Hematopoietic multipotent progenitor cell treated with erythropoietin and hydrocortisone succinate and interleukin-3 and kit ligand, for 4 days (in vitro differentiated cells): Measurements from ENCODE around the gene LGALS14.
"Not testable (repeated sequence)": the region's sequence is repeated elsewhere in the genome, so short reads cannot be mapped to it uniquely, and the experiment has no call there.

Experiments
- DNase-seq: peaks from one replicate; pipeline ENCODE4 v3.0.0-alpha.2; 2015

LGALS14 gene

DNA sequence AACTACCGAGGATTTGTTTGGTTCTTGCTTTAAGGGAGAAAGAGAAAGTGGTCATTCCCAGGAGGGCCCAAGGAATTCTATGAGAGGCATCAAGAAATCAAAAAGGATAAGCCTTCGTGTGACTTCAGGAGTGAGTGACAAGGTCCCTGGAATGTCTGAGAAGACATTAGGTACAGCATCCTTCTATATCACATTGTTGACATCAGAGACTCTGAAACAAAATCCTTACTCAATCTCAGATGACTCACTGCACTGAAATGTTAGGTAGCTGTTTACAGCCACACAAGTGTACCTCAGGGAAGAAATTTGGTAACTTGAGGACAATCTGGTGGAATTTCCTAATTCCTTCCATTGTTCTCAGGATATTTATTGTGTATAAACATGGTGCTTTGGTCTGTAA is 7.9 kb upstream of the LGALS14 start:
- DNase-seq: no peak

DNA sequence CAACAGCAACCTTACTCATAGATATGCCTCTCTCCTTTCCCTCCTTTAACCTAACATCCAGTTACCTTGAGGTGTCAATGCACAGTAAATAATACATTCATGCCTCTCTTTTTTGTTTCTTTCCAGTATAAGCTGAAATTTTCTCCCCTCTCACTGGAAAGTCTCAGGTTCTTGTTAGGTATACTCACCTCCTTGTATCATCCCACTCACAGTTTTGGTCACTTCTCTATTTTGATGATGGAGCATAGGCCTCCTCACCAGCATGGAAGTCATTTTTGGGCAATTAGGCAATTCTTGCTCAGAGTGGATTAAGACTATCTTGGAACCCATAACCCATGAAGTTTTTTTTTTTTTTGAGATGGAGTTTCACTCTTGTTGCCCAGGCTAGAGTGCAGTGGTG is 5.7 kb upstream of the LGALS14 start:
- no peak for DNase-seq

DNA sequence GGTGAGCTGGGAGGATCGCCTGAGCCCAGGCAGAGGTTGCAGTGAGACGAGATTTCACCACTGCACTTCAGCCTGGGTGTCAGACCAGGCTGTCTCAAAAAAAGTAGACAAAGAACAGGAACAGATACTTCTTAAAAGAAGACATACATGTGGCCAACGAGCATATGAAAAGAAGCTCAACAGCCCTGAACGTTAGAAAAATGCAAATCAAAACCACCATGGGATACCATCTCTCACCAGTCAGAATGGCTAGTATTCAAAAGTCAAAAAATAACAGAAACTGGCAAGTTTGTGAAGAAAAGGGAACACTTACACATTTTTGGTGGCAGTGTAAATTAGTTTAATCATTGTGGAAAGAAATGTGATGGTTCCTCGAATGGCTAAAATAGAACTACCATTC is 3.0 kb upstream of the LGALS14 start:
- no peak for DNase-seq

DNA sequence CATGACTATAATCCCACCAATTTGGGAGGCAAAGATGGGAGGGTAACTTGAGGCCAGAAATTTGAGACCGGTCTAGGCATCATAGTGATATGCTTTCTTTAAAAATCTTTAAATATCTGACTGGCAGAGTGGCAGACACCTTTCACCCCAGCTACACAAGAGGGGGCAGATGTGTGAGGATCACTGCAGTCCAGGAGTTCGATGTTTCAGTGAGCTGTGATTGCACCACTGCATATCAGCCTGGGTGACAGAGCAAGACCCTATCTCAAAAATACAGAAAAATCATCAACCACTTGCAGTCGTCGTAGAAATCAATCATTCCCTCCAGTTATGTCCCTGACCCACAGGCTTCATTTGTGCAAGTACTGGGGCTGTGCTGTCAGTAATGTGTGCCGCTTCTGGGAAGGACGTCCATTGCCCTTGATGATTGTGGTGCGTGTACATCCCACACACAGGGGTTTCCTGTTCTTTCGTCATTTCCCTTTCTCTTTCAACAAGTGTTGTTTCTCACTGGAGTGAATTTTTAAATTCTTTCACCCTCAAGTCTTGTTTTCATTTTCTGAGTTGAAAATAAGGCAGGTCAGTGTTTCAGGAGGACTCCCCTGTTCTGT is 1.4 kb downstream of the LGALS14 start:
- DNase-seq: no peak

DNA sequence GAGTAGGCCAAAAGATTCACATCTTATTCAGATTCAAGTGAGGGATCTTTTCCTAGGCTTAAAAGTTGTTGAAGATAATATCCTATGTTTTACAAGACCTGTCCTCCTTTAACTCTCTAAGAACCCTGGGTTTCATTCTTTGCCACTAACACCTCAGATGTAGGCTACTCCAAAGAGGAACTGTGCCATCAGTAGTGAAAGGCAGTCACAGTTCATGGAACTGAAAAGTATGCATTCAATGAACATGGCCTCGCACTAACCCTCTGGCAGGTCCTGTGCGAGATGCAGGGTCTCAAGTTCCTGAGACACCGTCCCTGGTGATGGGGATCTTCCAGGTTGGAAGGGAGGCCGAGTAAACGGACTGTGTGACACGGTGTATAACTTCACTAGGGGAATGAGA is 4.3 kb downstream of the LGALS14 start:
- no peak for DNase-seq

DNA sequence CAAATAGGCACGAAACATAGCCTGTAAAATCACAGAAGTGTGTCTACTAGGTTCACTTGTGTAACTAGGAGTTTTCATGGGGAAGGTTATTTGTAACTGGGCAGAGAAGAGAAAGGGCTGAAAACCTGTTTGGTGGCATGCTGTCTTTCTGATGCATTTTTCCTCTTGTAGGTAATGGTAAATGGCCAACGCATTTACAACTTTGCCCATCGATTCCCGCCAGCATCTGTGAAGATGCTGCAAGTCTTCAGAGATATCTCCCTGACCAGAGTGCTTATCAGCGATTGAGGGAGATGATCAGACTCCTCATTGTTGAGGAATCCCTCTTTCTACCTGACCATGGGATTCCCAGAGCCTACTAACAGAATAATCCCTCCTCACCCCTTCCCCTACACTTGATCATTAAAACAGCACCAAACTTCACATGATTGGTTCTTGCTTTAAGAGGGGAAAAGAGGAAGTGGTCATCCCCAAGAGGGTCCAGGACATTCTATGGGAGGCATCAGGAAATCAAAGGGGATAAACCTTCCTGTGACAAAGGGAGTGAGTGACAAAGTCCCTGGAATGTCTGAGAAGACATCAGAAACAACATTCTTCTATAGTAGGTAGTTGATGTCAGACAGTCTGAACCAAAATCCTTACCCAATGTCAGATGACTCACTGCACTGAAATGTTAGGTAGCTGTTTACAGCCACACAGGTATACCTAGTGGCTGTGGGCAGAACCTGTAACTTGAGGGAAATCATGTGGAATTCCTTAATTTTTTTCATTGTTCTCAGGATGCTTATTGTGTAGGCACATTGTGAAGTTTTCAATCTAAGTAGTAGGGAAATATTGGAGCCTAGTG is 5.0 kb downstream of the LGALS14 start:
- no peak for DNase-seq

DNA sequence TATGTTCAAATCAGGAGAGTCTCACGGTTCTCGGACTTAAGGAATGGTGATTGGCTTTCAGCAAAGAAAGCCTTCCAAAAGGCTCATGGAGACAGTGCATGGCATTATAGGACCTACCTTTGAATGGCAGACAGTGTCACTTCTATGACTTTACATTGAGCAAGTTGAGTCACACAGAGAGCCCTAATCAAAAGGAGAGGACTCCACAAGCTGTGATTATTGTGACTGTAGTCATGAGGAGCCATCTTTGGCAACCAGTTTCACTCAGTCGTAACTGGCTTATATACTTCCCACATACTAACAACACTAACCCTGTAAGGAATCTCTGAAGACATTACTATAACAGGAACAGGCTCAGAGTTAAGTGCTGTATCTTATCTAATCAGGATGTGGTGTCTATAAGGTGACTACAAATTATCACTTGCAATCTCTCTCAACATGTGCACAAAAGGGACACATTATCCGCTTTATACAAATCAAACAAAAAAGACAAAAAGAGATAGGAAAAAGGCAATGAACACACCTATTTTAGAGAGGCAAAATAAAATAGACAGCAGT is 6.1 kb downstream of the LGALS14 start:
- no peak for DNase-seq

DNA sequence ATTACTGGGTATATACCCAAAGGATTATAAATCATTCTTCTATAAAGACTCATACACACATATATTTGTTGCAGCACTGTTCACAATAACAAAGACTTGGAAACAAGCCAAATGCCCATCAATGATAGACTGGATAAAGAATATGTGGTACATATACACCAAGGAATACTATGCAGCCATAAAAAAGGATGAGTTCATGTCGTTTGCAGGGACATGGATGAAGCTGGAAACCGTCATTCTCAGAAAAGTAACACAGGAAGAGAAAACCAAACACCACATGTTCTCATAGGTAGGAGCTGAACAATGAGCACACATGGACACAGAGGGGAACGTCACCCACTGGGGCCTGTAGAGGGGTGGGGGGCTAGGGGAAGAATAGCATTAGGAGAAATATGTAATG is 15.9 kb downstream of the LGALS14 start:
- DNase-seq: not testable (repeated sequence)

DNA sequence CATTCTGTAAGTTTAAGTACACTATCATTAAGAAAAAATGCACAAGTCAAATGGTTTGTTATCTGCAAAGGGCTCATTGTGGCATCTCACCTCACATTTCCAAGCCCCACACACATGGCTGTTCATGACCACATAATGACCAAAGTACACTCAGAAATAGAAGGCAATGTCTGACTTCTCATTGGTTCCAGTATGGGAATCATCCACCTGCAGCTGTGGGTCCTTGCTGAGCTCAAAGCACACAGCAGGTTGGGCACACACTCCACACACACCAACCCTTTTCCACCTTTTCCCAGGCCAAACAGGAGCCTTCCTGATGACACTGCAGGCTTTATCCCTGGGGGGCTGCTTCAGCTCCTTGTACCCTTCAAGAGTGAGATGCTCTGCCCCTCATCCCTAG is 21.7 kb downstream of the LGALS14 start:
- no peak for DNase-seq

DNA sequence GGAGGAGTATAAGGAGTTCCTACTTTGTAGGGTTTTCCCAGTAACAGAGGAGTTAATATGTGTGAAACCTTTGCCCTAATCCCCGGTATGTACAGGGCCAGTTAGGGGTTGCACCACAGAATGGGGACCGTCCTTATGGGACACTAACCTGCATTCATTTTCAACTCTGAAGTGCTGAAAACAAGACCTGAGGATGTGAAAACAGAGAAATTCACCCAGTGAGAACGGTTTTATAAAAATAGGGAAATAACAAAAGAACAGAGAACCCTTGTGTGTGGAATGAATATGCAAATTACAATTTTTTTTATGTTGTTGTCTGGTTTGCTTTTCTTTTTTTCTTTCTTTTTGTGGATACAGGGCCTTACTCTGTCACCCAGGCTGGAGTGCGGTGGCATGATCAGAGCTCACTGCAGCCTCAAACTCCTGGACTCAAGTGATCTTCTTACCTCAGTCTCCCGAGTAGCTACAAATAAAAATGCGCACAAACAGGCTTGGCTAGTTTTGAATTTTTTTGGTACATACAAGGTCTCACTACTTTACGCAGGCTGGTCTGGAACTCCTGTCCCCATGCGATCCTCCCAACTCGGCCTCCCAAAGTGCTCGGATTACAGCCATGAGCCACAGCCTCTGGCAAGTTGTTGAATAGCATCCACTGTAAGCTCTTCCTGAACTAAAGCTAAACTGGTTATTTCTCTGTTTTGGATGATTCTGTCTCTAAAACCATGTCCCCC is 23.0 kb downstream of the LGALS14 start:
- no peak for DNase-seq

DNA sequence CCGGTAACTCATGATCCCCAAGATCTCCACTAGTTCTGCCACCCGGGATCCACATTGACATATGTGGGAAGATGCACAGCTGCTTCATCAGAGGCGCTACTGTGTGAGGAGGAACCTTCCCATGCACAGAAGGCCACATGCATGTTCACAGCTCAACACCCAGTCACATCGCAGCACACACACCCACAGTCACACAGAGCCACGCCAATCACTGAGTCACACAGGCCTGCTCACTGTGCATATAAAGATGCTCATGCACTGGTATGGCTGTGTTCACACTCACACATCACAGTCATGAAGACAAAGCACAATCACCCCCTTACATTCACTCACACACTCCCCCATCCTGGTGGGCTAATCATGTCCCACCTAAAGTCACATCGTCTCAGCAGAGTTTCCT is 23.8 kb downstream of the LGALS14 start:
- DNase-seq: no peak

DNA sequence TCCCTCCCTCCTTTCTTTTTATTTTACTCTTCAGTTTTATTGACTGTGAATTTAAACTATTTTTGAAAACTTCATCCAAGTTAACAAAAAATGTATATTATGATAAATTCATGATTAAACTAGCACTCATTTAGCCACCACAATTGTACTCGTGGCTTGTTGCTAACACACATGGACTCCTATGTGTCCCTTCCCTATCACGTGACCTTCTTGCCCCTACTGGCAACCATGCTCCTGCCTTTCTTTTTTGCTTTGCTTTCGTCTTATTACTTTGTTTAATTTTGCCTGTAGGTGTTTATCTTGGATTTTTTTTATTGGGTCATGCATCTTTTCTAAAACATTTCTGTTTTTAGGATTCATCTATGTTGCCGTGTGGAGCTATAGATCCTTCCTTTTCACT is 25.3 kb downstream of the LGALS14 start:
- DNase-seq: peak; percentile 29

DNA sequence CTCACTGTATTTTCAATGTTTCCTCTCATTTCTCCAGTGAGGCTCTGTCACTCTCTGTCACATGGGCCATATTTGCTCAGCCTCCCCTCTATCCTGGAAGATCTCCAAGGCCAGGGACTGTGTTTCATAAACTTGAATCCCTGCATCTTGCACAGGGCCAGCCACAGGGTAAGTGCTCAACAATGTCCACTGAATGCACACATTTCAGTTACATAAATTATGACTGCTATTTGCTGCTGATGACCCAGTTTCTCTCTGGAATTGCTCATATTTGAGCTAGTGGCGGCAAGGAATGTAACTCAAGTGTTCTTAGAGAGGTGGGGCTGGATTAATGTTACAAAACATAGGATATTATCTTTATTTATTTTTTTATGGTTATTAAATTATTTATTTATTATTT is 27.4 kb downstream of the LGALS14 start:
- no peak for DNase-seq

DNA sequence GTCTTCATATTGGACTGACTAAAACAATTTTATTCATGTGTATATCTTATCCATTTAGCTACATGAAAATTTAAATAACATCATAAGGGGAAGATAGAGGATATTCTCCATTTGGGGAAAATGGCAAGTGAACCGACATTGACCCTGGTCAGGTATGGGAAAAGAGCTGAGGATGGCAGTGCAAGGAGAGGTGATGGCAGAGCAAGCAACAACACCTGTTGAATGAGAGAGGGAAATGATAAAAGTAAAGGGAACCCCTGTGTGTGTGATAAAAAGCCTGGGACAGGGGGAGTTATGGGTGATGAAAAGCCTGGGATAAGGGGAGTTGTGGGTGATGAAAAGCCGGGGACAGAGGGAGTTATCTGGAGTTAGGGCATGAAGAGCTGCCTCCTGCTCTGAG is 29.6 kb downstream of the LGALS14 start:
- DNase-seq: no peak

DNA sequence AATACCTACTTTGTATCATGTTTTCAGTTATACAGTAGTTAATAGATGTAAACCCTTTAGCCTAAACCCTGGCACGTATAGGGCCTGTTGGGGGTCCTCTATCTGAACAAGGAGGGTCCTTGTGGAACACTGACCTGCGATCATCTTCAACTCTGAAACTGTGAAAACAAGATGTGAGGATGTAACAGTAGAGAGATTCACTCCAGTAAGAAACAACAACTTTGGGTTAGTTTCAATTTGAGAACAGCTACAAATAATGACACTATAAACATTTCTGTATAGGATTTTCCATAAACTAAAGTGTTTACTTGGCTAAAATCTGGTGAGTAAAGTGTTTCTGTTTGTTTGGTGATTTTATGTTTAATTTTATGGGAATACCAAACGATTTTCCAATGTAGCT is 31.4 kb downstream of the LGALS14 start:
- no peak for DNase-seq

DNA sequence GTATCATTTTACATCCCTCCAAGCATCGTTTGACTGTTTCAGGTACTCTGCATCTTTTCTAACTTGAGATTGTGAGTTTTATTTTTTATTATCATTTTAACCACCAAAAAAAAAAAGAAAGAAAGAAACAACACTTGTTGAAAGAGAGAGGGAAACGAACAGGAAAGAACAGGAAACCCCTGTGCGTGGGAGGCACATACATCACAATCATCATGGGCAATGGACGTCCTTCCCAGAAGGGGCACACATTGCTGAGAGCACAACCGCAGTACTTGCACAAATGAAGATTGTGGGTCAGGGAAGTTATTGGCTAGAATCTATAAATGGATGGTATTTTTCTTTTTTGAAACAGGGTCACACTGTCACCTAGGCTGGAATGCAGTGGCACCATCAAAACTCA is 31.8 kb downstream of the LGALS14 start:
- no peak for DNase-seq

DNA sequence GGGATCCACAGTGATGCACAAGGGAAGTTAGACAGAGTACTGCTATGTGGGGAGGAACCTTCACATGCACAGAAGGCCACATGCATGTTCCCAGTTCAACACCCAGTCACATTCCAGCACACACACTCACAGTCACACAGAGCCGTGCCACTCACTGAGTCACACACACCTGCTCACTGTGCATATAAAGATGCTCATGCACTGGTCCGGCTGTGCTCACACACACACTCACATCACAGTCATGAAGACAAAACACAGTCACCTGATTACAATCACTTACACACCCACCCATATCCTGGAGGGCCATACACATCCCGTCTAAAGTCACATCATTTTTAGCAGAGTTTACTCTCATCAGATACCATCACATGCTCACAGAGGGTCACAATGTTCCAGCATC is 33.1 kb downstream of the LGALS14 start:
- DNase-seq: no peak

DNA sequence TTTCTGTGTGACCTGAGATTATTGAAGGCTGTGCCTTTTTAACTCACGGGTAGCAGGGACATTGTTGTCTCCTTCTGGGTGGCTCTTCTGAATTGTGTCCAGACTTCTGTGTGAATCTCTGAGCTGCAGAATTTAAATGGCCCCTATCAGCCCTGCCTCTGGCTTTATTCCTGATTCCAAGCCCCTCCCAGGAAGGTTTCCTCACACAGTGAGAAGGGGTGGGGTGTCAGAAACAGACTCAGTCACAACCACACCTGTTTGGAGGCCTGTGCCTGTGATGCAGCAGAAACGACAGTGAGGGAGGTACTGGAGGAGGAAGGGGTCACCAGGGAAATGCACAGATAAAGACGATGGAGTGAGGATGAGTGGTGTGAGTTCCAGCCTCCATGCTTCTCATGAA is 33.6 kb downstream of the LGALS14 start, which contains the start of gene CLC:
Gene CLC (minus strand): TSS at position 139 of the 400 bp plus-strand sequence. CDS start 77 bp downstream, at position 62.
- DNase-seq: peak; percentile 68

DNA sequence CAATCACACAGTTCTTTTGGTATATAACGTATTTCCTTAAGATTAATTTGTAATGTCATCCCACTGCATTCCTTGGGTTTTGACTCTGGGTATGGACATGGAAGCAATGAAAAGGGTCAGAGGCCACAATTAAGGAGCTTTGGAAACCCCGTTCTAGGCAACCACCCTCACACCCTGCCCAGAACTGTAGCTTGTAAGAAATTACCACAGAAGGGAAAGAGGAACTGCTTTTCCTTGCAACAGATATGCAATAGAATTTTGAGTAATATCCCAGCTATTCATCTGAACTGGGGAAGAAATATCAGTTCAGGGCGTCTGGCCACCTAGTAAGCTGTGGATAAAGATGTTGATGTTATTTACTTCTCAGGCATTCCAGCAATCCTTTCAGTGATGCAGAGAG is 34.5 kb downstream of the LGALS14 start:
- DNase-seq: peak; percentile 56

DNA sequence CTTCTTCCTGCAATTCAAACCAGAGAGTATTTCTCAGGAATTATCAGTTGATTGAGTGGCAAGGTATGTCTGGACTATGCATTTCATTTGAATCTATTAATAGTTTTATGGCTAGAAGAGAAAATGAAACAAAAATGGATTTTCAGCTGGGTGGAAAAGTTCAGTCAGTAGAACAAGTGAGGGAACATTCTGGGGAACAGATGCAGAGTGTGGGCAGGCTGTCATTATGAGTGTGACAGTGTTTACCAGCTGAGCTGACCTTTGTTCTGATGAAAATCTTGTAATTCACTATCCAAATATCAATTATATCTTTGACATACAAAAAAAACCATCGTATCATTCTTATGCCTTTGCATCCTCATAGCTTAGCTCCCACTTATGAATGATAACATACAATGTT is 36.1 kb downstream of the LGALS14 start:
- DNase-seq: no peak

DNA sequence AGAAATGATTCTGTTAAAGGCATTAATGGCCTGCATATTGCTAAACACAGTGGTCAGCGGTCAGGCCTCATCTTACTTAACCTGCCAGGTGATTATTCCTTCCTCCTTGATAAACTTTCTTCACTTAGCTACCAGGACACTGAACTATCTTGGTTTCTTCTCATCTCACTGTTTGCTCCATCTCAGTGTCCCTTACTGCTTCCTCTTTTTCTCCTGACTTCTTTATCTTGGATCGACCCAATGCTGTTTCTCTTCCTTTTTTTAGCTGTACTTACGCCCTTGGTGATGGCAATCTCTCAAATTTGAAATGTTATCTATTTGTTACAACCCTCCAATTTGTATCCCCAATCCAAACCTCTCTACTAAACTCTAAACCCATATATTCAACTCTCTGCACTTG is 41.4 kb downstream of the LGALS14 start:
- peak; percentile 79 for DNase-seq

DNA sequence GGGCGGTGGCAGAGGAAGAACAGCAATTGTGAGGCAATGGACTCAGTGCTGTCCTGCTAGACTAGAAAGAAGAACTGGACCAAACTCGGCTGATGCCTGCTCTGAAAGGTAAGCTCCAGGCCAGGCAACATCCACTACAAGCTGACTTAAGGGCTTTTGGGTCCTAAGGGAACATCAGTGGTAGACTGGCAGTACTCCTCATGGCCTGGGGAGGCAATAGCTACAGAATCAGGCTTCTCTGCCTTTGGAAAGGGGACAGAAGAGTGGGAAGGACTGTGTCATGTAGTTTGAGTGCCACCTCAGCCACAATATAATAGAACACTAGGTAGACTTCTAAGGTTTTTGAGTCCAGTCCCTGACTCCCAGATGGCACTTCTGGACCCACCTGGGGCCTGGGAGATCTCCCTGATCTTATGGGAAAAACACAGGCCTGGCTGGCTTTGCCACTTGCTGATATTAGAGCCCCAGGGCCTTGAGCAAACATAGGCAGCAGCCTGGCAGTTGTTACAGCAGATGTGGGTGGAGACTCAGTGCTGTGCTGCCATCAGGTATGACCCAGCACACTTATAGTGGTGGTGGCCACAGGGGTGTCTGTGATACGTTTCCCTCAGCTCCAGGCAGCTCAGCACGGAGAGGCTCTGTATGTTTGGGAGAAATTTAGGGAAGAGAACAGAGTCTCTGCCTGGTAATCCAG is 42.7 kb downstream of the LGALS14 start:
- DNase-seq: no peak

DNA sequence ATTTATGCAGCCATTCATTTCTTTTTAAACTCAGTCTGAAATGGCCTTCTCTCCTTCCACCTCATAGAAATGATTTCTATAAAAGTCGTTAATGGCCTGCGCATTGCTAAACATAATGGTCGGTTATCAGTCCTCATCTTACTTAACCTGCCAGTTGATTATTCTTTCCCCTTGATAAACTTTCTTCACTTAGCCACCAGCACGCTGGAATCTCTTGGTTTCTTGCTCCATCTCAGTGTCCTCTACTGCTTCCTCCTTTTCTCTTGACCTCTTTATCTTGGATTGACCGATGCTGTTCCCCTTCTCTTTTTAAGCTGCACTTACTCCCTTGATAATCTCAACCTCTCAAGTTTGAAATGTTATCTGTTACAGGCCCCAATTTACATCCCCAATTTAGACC is 45.7 kb downstream of the LGALS14 start:
- peak; percentile 69 for DNase-seq
